GM12875 (cell line): Measurements from ENCODE around the gene SH2D3C.
"Not testable (repeated sequence)": the region's sequence is repeated elsewhere in the genome, so short reads cannot be mapped to it uniquely, and the experiment has no call there.

Experiments
- H3K4me3 ChIP-seq: one replicate; pipeline ENCODE4 v1.5.1; 2011; ENCODE audit warnings: low read depth, low read length, control low read depth
- CTCF ChIP-seq: IDR thresholded peaks from 2 replicates; pipeline ENCODE4 v1.5.1; 2011; ENCODE audit warnings: low read depth, mild to moderate bottlenecking, control low read depth, inconsistent platforms, low read length, moderate library complexity, borderline replicate concordance; ENCODE audit not compliant: insufficient read depth

The SH2D3C gene

GRCh38 chr9:127761491-127761956, 16.9 kb downstream of the SH2D3C start:
- no peak for TF ChIP-seq CTCF
- H3K4me3 ChIP-seq, result no peak overlapping the region

- no peak for TF ChIP-seq CTCF
- H3K4me3 ChIP-seq, result no peak overlapping the region
These were observed 17.4 kb downstream of the SH2D3C start for GRCh38 chr9:127761061-127761460.

GRCh38 chr9:127758843-127759242, 19.6 kb downstream of the SH2D3C start:
- TF ChIP-seq CTCF, result no peak
- H3K4me3 ChIP-seq, result no peak overlapping the region

- not testable (repeated sequence) for H3K4me3 ChIP-seq
These were observed 21.7 kb downstream of the SH2D3C start for GRCh38 chr9:127756776-127757175.

- H3K4me3 ChIP-seq, result no peak overlapping the region
- TF ChIP-seq CTCF, result no peak
These were observed 22.2 kb downstream of the SH2D3C start for GRCh38 chr9:127756233-127756632.

- no peak for TF ChIP-seq CTCF
- H3K4me3 ChIP-seq, result no peak overlapping the region
These were observed 23.1 kb downstream of the SH2D3C start for GRCh38 chr9:127755061-127756060.

- no peak for TF ChIP-seq CTCF
- H3K4me3 ChIP-seq, result no peak overlapping the region
These were observed 24.1 kb downstream of the SH2D3C start for GRCh38 chr9:127754099-127755060.
